Measurements from ENCODE around the gene ACCSL.

Gene ACCSL

DNA sequence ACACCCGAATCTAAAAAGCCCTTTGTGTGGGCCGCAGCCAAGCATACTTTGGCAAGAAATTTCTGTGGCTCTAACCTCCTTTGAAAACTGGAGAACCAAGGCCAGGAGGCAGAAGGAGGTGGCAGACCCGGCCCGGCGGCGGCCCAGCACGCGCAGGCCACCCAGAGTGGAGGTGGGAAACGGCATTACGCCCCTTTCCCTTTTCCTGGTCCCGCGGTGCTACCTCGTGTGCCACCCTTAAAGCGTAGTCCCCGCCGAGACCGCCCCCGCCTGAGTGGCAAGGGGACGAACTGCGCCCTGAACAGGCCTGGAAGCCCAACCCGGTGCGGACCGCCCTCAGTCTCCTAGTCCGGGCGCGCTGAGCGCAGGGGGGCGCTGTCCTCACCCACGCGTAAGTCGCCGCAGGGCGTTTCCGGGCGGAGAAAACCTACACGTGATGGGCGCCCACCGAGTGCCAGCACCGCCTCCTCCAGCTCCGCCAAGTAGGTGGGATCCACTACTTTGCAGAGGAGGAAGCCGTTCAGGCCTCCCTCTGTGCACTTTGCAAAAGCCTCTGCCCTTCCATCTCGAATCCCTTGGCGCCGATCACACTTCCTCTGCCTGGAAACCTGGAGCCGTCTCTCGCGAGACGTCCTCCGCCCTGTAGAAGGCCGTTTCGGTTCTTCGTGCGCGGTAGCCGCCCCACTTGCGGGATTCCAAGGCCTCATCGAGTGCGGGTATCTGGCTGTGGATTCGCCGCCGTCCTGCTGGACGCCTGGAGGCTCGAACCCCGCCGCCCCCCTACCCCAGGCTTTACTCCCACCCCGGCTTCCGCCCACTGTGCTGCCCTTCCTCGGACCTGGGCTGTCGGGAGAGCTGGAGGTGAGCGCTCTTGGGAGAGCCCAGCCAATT lies 18.3 kb downstream of the ACCSL start, which contains the start of gene ACCS:
Gene ACCS, plus strand, starts transcription at position 430 of the 891 bp plus-strand sequence. CDS start 1,358 bp downstream, outside the sequence.
- H3K36me3 Mint-ChIP-seq (ENCODE audit: low read depth) = peaks cover 5% of the 10 kb centered on the region
- H3K4me1 Mint-ChIP-seq = peaks cover 29% of the 10 kb centered on the region
- DNase-seq = peak; percentile 83
- H3K27ac Mint-ChIP-seq = no peak within 1 kb of the TSS
- peaks cover 17% of the 10 kb centered on the region for H3K27me3 Mint-ChIP-seq (ENCODE audit: low read depth, poor library complexity)
- TF ChIP-seq, protein P1, sequence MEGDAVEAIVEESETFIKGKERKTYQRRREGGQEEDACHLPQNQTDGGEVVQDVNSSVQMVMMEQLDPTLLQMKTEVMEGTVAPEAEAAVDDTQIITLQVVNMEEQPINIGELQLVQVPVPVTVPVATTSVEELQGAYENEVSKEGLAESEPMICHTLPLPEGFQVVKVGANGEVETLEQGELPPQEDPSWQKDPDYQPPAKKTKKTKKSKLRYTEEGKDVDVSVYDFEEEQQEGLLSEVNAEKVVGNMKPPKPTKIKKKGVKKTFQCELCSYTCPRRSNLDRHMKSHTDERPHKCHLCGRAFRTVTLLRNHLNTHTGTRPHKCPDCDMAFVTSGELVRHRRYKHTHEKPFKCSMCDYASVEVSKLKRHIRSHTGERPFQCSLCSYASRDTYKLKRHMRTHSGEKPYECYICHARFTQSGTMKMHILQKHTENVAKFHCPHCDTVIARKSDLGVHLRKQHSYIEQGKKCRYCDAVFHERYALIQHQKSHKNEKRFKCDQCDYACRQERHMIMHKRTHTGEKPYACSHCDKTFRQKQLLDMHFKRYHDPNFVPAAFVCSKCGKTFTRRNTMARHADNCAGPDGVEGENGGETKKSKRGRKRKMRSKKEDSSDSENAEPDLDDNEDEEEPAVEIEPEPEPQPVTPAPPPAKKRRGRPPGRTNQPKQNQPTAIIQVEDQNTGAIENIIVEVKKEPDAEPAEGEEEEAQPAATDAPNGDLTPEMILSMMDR (IDR thresholded peaks at IDR 0.05) = peak; percentile 71
- no peaks in the 10 kb centered on the region for H3K9me3 Mint-ChIP-seq
- H3K4me3 Mint-ChIP-seq = peak within 1 kb of the TSS; percentile 83

DNA sequence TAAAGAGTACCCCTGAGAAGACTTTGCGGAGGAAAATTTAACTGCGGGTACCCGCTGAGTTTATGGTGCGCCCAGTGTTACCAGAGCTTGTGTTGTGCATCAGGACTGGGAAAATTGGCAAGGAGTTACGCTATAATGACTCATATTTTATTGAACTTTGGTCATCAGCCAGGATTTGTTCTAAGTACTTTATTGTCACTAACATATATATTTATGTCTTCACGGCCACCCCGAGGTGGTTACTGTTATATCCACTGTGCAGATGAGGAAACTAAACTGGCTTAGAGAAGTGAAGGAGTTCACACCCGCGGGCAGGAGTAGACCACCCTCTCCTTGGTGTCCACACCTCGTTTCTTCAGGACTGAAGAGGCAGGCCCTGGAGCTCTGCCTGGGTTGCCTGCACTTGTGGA lies 19.0 kb downstream of the ACCSL start:
- Mint-ChIP-seq H3K4me1 (peaks cover 29% of the 10 kb centered on the region), H3K4me3 (peak overlapping the region; percentile 83), H3K27me3 (ENCODE audit: low read depth, poor library complexity) (peaks cover 17% of the 10 kb centered on the region), H3K36me3 (ENCODE audit: low read depth) (peaks cover 10% of the 10 kb centered on the region), H3K27ac (no peak overlapping the region), H3K9me3 (no peaks in the 10 kb centered on the region)
- TF ChIP-seq, protein P1 (IDR thresholded peaks at IDR 0.05) = no peak
- no peak for DNase-seq

DNA sequence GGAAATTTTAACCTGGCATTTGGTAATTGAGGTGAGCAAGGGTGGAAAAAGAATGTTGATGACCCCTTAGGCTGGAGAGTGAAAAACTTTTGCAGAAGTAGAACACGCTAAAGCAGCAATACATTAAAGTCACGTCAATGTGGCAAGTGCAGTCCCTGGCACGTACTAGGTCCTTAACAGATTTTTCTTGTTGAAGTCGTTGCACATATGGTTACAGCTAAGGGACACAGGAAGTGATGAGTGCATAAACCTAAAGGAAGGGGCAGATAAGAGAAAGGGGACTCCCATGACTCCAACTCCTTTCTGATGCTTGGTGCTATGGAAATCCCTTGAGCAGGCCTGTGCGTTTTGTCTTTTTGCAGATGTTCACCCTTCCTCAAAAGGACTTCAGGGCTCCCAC lies 19.5 kb downstream of the ACCSL start:
- no peak overlapping the region for H3K27ac Mint-ChIP-seq
- peak overlapping the region; percentile 83 for H3K4me3 Mint-ChIP-seq
- TF ChIP-seq, protein P1 (IDR thresholded peaks at IDR 0.05) = no peak
- H3K4me1 Mint-ChIP-seq = peaks cover 29% of the 10 kb centered on the region
- H3K9me3 Mint-ChIP-seq = no peaks in the 10 kb centered on the region
- H3K36me3 Mint-ChIP-seq (ENCODE audit: low read depth) = peaks cover 10% of the 10 kb centered on the region
- peaks cover 17% of the 10 kb centered on the region for H3K27me3 Mint-ChIP-seq (ENCODE audit: low read depth, poor library complexity)
- no peak for DNase-seq

DNA sequence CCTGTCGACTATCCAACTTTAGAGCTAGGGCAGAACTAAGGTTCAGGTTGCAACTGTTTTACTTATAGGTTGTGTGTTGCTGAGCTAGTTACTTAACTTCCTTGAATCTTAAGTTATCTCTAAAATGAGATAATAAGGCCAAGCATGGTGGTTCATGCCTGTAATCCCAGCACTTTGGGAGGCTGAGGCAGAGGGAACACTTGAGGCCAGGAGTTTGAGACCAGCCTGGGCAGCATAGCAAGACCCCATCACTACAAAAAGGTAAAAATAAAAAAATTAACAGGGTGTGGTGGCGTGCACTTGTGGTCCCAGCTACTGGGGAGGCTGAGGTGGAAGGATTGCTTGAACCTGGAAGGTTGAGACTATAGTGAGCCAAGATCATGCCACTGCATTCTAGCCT lies 20.4 kb downstream of the ACCSL start:
- H3K9me3 Mint-ChIP-seq = no peaks in the 10 kb centered on the region
- peaks cover 29% of the 10 kb centered on the region for H3K4me1 Mint-ChIP-seq
- DNase-seq = no peak
- no peak overlapping the region for H3K4me3 Mint-ChIP-seq
- TF ChIP-seq, protein P1 (IDR thresholded peaks at IDR 0.05) = no peak
- H3K27me3 Mint-ChIP-seq (ENCODE audit: low read depth, poor library complexity) = peaks cover 13% of the 10 kb centered on the region
- H3K27ac Mint-ChIP-seq = no peak overlapping the region
- peaks cover 10% of the 10 kb centered on the region for H3K36me3 Mint-ChIP-seq (ENCODE audit: low read depth)

DNA sequence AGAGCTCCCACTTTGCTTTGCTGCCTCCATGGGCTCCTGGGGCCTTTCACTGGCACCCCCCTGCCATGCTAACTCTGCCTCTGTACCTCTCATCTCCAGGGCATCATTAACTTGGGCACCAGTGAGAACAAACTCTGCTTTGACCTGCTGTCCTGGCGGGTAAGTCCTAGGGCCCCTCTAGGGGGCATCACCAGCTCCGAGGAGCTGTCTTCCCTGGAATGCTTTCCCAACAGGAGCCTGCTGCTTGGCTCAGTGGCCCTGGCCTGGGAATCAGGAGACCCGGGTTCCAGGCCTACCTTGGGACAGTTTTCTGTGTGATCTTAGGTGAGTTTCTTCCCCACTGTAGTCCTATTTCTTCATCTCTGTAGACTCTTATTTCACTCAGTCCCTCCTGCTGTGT lies 23.4 kb downstream of the ACCSL start:
- H3K27ac Mint-ChIP-seq = no peak overlapping the region
- DNase-seq = no peak
- no peak overlapping the region for H3K4me3 Mint-ChIP-seq
- H3K9me3 Mint-ChIP-seq = no peaks in the 10 kb centered on the region
- peaks cover 10% of the 10 kb centered on the region for H3K36me3 Mint-ChIP-seq (ENCODE audit: low read depth)
- peaks cover 7% of the 10 kb centered on the region for H3K4me1 Mint-ChIP-seq
- TF ChIP-seq, protein P1 (IDR thresholded peaks at IDR 0.05) = no peak
- peaks cover 9% of the 10 kb centered on the region for H3K27me3 Mint-ChIP-seq (ENCODE audit: low read depth, poor library complexity)
